Activated naive CD4-positive, alpha-beta T cell treated with anti-CD3 and anti-CD28 coated beads, Interleukin-2, amount 50 U/mL, for 24 hours (primary cell): ENCODE data around the gene DYNC2I2.
A peak's percentile ranks its signal among the peaks of the same experiment; 100 is the strongest.
"Not testable (repeated sequence)": the region's sequence is repeated elsewhere in the genome, so short reads cannot be mapped to it uniquely, and the experiment has no call there.

Source experiments
- H3K27ac Mint-ChIP-seq: one replicate; pipeline ENCODE4 v1.8.0; 2021; ENCODE audit warnings: mild to moderate bottlenecking, mixed read lengths
- H3K27me3 Mint-ChIP-seq: one replicate; pipeline ENCODE4 v1.8.0; 2021; ENCODE audit warnings: mixed read lengths
- H3K36me3 Mint-ChIP-seq: one replicate; pipeline ENCODE4 v1.8.0; 2021; ENCODE audit warnings: mixed read lengths
- H3K4me1 Mint-ChIP-seq: one replicate; pipeline ENCODE4 v1.8.0; 2021; ENCODE audit warnings: mixed read lengths
- H3K4me3 Mint-ChIP-seq: one replicate; pipeline ENCODE4 v1.8.0; 2021; ENCODE audit warnings: mild to moderate bottlenecking, mixed read lengths
- H3K9me3 Mint-ChIP-seq: one replicate; pipeline ENCODE4 v1.8.0; 2021; ENCODE audit warnings: mixed read lengths

DYNC2I2 gene

DNA sequence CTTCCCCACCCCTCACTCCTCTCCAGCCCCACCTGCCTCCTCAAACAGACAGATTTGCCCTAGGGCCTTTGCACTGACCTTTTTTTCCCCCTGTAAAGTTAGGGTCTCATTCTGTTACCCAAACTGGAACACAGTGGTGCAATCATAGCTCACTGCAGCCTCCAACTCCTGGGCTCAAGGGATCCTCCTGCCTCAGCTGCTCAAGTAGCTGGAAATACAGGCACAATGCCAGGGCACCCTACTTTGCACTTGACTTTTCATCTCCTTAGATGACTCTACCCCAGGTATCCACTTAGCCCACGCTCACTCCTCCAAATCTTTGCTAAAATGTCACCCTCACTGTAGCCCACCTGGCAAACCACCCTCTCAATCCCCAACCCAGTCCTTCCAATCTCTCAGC lies 2.2 kb downstream of the DYNC2I2 start:
- H3K36me3 Mint-ChIP-seq, result no peaks in the 10 kb centered on the region
- no peaks in the 10 kb centered on the region for H3K27me3 Mint-ChIP-seq
- H3K9me3 Mint-ChIP-seq, result no peaks in the 10 kb centered on the region
- H3K4me3 Mint-ChIP-seq, result peak overlapping the region; percentile 37
- peaks cover 8% of the 10 kb centered on the region for H3K4me1 Mint-ChIP-seq
- H3K27ac Mint-ChIP-seq, result no peak overlapping the region

GRCh38 chr9:128653908-128654307 lies 2.7 kb downstream of the DYNC2I2 start:
- no peaks in the 10 kb centered on the region for H3K27me3 Mint-ChIP-seq
- no peak overlapping the region for H3K4me3 Mint-ChIP-seq
- H3K36me3 Mint-ChIP-seq, result no peaks in the 10 kb centered on the region
- H3K27ac Mint-ChIP-seq, result no peak overlapping the region
- peaks cover 8% of the 10 kb centered on the region for H3K4me1 Mint-ChIP-seq
- no peaks in the 10 kb centered on the region for H3K9me3 Mint-ChIP-seq

GRCh38 chr9:128651798-128652197 lies 4.8 kb downstream of the DYNC2I2 start:
- H3K9me3 Mint-ChIP-seq, result no peaks in the 10 kb centered on the region
- no peak overlapping the region for H3K27ac Mint-ChIP-seq
- no peaks in the 10 kb centered on the region for H3K27me3 Mint-ChIP-seq
- H3K36me3 Mint-ChIP-seq, result no peaks in the 10 kb centered on the region
- H3K4me1 Mint-ChIP-seq, result peaks cover 3% of the 10 kb centered on the region
- no peak overlapping the region for H3K4me3 Mint-ChIP-seq

GRCh38 chr9:128648206-128648605 lies 8.4 kb downstream of the DYNC2I2 start:
- not testable (repeated sequence) for H3K4me1 Mint-ChIP-seq

DNA sequence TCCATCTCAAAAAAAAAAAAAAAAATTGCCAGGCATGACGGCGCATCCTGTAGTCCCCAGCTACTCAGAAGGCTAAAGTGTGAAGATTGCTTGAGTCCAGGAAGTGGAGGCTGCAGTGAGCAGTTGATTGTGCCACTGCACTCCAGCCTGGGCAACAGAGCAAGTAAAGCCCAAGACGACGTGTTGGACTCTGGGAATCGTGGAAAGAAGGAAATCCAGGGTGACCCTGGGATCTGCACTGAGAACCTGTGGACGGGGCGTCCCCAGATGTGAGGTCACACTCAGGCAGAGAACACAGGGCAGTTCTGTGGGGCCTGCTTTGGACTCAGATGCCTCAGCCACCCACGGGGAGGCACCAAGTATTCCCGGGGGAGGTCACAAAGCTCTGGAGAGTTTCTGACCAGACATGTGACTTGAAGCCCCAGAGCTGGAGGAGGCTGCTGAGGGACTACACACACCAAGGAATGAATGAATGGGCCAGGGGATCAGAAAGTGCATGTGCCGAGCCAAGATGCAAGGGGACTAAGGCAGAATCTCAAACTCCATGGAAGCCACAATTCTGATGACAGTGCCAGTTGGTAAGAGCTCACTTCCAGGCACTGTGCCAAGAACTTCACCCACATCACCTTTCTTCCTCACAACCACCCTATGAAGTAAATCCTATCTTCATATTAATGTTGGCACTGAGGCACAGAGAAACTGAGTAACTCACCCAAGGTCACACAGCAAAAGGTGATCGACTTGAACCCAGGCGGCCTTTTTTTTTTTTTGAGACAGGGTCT lies 12.9 kb downstream of the DYNC2I2 start:
- Mint-ChIP-seq H3K36me3 (no peaks in the 10 kb centered on the region), H3K27me3 (no peaks in the 10 kb centered on the region), H3K4me3 (no peak overlapping the region), H3K4me1 (no peaks in the 10 kb centered on the region), H3K9me3 (no peaks in the 10 kb centered on the region), H3K27ac (no peak overlapping the region)

More at GRCh38 chr9:128648206-128648605, 8.4 kb downstream of the DYNC2I2 start:
- H3K9me3 Mint-ChIP-seq, H3K27me3 Mint-ChIP-seq, H3K4me3 Mint-ChIP-seq, H3K36me3 Mint-ChIP-seq, H3K27ac Mint-ChIP-seq: not testable (repeated sequence)

- no peak overlapping the region for H3K4me3 Mint-ChIP-seq
- no peaks in the 10 kb centered on the region for H3K36me3 Mint-ChIP-seq
Observed at GRCh38 chr9:128642675-128643245, 13.9 kb downstream of the DYNC2I2 start.

GRCh38 chr9:128640603-128641002 lies 16.0 kb downstream of the DYNC2I2 start:
- H3K4me1 Mint-ChIP-seq, result no peaks in the 10 kb centered on the region
- no peaks in the 10 kb centered on the region for H3K9me3 Mint-ChIP-seq
- H3K27me3 Mint-ChIP-seq, result no peaks in the 10 kb centered on the region
- no peak overlapping the region for H3K27ac Mint-ChIP-seq
- H3K36me3 Mint-ChIP-seq, result no peaks in the 10 kb centered on the region
- no peak overlapping the region for H3K4me3 Mint-ChIP-seq

More at GRCh38 chr9:128642675-128643245, 13.9 kb downstream of the DYNC2I2 start:
- Mint-ChIP-seq H3K27me3 (no peaks in the 10 kb centered on the region), H3K4me1 (no peaks in the 10 kb centered on the region), H3K27ac (no peak overlapping the region), H3K9me3 (no peaks in the 10 kb centered on the region)

- Mint-ChIP-seq H3K4me1 (no peaks in the 10 kb centered on the region), H3K27ac (no peak overlapping the region)
Observed at GRCh38 chr9:128638580-128638979, 18.1 kb downstream of the DYNC2I2 start.

DNA sequence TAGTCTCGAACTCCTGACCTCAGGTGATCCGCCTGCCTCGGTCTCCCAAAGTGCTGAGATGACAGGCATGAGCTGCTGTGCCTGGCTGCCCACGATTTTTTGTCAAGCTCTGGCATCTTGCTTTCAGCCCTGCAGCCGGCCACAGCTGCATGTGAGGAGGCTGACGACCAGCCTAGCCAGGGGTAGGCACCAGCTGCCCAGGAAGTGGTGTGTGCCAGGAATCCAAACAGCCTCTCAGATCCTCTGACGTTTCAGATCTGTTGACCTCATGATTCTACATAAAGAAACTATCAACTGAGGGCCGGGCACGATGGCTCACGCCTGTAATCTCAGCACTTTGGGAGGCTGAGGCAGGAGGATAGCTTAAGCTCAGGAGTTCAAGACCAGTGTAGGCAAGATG lies 19.0 kb downstream of the DYNC2I2 start:
- no peaks in the 10 kb centered on the region for H3K9me3 Mint-ChIP-seq
- no peaks in the 10 kb centered on the region for H3K4me1 Mint-ChIP-seq
- no peaks in the 10 kb centered on the region for H3K27me3 Mint-ChIP-seq
- no peak overlapping the region for H3K27ac Mint-ChIP-seq
- H3K36me3 Mint-ChIP-seq, result peaks cover 2% of the 10 kb centered on the region
- no peak overlapping the region for H3K4me3 Mint-ChIP-seq

More at GRCh38 chr9:128638580-128638979, 18.1 kb downstream of the DYNC2I2 start:
- Mint-ChIP-seq H3K9me3 (no peaks in the 10 kb centered on the region), H3K27me3 (no peaks in the 10 kb centered on the region), H3K4me3 (no peak overlapping the region), H3K36me3 (no peaks in the 10 kb centered on the region)

DNA sequence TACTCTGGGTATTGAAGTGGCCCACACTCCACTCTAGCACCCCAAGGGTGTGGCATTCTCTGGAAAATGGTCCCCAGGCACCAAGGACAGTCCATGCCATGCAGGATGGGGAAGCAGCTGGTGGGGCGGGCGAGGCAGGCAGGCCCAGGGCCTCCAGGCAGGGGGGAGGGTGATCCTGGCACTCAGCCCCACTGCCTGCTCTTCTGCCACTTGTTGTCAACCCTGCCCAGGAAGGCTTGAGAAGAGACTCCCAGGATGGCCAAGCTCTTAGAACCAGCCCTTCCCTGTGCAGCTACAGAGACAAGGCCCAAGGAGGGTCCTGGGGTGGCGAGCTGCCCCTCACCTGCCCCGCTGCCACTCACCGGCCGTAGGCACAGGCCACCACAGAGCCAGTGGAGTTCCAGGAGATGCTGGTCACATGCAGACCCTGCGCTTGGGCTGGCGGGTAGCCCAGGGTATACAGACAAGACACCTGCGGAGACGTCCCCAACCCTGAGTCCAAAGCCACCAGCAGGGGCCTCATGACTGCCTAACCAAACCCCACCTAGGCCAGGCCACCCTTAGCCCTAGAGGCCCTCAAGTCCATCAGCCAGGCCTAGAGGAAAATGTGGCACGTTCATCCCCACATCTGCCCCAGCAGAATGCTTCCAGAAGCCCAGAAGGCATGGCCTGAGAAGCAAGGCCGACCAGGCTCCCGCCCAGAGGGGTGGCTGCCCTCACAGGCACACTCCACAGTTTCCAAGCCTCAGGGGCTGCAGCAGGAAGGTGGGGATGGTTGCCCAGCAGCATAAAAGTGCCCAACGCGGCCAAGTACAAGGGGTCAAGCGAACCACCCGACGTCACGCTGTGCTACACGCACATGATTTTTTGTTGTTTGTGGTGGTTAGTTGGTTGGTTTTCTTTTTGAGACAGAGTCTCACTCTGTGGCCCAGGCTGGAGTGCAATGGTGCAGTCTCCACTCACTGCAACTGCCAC lies 19.8 kb downstream of the DYNC2I2 start:
- no peaks in the 10 kb centered on the region for H3K9me3 Mint-ChIP-seq
- no peak overlapping the region for H3K4me3 Mint-ChIP-seq
- H3K27me3 Mint-ChIP-seq, result no peaks in the 10 kb centered on the region
- H3K4me1 Mint-ChIP-seq, result no peaks in the 10 kb centered on the region
- peak overlapping the region; percentile 23 for H3K27ac Mint-ChIP-seq
- H3K36me3 Mint-ChIP-seq, result peaks cover 3% of the 10 kb centered on the region

DNA sequence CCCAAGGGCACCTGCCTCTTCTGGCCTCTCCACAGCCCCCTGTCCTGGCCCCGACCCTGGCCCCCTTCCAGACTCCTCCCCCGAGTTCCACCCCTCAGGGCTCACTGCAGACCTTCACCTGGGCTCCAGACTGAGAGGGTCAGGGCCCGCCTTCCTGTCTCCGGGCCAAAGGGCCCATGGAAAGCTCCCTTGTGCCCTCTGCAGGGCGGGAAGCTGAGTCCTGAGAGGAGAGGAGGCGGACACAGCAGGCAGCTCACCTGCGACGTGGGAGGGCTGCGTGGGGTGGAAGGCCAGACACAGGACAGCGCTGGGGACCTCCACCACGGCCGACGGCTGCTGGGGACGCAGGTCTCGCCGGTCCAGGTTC lies 20.6 kb downstream of the DYNC2I2 start:
- Mint-ChIP-seq H3K27ac (no peak overlapping the region), H3K9me3 (no peaks in the 10 kb centered on the region), H3K4me3 (no peak overlapping the region), H3K36me3 (peaks cover 5% of the 10 kb centered on the region), H3K4me1 (no peaks in the 10 kb centered on the region), H3K27me3 (no peaks in the 10 kb centered on the region)

GRCh38 chr9:128635266-128636023 lies 21.2 kb downstream of the DYNC2I2 start:
- Mint-ChIP-seq H3K4me1 (no peaks in the 10 kb centered on the region), H3K27ac (no peak overlapping the region), H3K4me3 (no peak overlapping the region), H3K9me3 (no peaks in the 10 kb centered on the region), H3K27me3 (no peaks in the 10 kb centered on the region), H3K36me3 (peaks cover 5% of the 10 kb centered on the region)

GRCh38 chr9:128634651-128635262 lies 21.9 kb downstream of the DYNC2I2 start:
- H3K27ac Mint-ChIP-seq, result no peak overlapping the region
- no peaks in the 10 kb centered on the region for H3K27me3 Mint-ChIP-seq
- H3K4me1 Mint-ChIP-seq, result no peaks in the 10 kb centered on the region
- no peaks in the 10 kb centered on the region for H3K9me3 Mint-ChIP-seq
- H3K36me3 Mint-ChIP-seq, result peaks cover 6% of the 10 kb centered on the region
- no peak overlapping the region for H3K4me3 Mint-ChIP-seq

DNA sequence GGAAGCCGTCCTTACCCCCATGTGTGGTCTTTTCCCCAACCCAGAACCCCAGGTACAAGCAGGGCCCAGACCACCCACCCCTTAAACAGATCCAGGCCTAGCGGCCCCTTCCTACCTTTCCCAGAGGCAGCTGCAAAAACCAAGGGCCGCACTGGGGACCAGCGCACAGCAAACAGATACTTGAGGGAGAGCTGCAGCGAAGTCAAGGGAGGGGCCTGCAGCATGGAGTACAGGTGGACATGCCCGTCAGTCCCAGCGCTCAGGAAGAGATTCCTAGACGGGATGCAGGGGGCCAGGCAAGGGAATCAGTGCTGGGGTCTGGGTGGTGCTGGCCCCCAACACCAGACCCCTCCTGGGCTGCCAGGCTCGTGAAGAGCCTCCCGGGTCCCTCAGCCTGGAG lies 22.5 kb downstream of the DYNC2I2 start:
- Mint-ChIP-seq H3K4me1 (no peaks in the 10 kb centered on the region), H3K27ac (no peak overlapping the region), H3K9me3 (no peaks in the 10 kb centered on the region), H3K36me3 (peaks cover 6% of the 10 kb centered on the region), H3K27me3 (no peaks in the 10 kb centered on the region), H3K4me3 (no peak overlapping the region)

DNA sequence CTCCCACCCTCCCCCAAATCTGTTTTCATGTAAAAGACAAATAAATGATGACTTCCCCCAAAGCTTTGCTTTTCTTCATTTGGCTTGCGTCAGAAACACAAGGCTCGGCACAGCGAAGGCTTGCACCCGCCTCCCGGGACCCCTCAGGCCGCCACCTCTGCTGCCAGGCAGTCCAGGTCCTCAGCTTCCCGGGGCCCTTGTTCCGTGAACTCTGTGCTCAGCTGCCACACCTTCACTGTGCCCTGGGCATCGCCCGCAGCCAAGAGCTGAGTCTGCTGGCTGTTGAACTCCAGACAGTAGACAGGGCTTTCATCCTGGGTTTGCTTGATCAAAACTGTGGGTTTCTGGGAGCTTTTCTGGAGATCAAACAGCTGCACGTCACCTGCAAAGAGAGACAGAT lies 23.0 kb downstream of the DYNC2I2 start:
- Mint-ChIP-seq H3K36me3 (peaks cover 7% of the 10 kb centered on the region), H3K4me1 (no peaks in the 10 kb centered on the region), H3K4me3 (no peak overlapping the region), H3K9me3 (no peaks in the 10 kb centered on the region), H3K27ac (no peak overlapping the region), H3K27me3 (no peaks in the 10 kb centered on the region)
